ENCODE results near the gene KCNIP3.

Gene KCNIP3

DNA sequence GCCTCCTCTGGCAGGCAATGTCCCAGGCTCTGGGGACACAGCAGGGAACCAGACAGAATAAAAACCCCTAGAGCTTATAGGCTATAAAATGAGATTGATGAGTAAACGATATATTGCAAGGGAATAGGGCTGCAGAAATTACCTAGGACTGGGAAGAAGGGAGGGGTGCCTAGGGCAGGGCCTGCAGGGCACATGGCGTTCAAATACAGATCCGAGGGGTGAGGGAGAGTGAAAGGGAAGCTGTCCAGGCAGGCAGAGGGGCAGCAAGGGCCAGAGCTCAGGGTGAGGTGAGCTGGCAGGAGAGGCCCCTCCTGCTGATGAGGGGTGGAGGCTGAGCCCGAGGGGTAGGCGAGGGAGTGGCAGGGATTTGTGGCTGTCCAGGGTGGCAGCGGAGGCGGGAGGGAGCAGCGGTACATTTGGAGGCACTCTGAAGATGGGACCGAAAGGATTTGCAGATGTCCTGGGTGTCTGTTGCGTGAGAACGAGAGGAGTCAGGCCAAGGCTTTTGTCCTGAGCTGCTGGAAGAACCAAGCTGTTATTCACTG, 33.7 kb downstream of the KCNIP3 start:
- DNase-seq = no peak

DNA sequence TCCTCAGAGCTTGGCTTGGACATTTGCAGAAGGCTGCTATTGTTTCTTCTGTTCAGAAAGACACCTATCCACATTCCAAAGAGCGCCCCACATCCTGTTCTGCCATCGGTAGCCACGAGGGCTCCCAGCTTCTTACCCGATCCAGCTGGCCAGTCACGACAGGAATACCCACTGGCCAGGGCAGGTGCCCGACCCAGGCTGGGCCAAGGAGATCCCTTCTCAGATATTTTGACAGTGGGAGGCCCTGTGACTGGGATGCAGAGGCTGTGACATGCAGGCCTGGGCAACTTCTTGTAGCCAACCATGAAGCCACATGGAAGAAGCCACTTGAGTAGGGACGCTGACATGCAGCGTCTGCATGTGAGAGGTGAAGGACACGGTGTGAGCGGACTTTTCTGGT, 34.5 kb downstream of the KCNIP3 start:
- DNase-seq = no peak

DNA sequence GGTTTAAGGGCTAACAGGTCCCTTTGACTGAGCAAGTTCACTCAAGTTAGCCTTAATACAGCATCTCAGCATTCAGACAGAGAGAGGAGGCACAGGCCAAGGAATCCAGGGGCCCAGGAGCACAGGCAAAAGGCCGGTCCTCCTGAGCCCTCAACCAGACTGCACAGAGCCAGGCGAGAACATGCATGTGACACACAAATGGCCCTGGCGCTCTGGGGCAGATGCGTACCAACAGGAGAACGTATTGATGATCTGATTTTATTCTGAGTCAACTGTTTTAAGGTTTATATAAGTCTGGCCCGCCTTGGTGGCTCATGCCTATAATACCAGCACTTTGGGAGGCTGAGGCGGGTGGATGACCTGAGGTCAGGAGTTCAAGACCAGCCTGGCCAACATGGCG, 34.9 kb downstream of the KCNIP3 start:
- DNase-seq = no peak

DNA sequence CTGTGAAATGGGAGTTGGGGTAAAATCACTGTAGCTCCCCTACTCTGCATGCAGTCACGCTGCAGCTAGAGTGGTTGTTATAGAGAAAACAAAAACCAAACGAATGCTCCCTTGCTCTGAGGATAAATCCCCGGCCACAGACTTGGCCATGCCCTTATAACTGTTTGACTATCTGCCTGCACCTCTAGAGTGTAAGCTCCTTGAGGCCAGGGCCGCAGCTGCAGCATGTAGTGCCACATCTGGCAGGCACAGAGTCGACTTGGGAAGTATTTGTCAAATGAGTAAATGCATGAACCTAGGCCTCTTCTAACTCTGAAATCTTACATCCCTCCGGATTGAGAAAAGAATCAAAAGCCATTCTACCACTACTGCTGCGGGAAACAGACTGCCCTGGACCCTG, 35.9 kb downstream of the KCNIP3 start:
- DNase-seq = no peak

DNA sequence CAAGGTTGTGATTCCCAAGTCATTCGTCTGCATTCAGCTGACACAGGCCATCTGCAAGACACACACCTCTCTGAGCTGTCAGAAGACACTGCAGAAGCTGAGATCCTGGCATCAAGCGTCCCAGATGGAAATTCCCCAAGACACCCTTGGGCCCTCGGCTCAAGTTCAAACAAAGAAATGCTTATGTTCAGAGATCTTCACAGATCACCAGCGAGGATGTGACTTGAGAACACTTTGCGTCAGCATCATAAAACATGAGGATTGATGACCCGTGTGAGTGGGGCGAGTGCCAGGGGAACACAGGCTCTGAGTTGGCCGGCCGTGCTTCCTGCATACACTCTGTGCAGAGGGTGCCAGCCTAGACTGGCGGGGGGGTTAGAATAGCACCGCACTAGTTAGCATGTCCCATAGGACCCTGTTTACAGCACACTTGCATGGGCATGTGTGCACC, 36.8 kb downstream of the KCNIP3 start:
- peak; percentile 84 for DNase-seq

DNA sequence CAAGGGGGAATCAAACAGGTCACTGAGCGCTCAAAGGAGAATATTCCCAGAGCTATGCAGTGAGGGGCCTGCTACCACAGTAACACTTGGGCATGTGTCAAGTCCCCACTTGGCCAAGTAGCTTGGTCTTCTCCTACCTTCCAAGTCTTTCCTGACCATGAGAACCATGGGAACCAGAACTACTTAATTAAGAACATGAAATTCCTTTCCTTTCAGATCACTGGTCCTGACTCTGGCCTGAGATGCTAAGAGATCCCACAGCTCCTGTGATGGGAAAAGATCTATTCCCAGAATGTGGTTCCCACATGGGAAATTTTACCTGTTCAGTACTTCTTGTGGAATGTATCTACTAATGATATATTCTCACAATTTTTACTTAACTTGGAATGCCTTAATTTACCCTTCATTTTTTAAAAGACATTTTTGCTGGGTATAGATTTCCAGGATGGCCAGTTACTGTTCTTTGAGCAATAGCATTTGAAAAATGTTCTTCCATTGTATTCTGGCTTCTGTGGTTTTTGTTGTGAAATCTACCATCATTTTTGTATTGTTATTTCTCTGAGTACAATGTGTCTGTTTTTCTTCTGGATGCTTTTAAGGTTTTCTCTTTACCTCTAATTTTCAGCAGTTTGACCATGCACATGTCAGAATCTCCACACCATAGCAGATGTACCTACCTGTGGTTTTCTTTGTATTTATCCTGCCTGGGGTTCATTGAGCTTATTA, 37.9 kb downstream of the KCNIP3 start:
- no peak for DNase-seq

DNA sequence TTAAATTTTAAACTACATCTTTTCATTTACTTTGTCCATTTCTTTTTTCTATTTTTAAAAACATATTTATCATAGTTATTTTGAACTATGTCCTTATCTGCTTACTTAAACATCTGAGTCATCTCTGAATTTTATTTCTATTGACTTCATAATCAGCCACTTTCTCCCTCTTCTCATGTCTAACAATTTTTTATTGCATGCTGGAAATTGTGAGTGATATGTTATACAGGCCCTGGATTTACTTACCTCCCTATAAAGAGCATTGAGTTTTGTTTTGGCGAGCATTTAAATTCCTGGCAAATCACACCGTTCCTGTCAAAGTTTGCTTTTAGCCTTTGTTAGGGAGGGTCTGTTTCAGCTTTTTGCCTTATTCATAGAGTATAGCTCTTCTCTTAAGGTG, 39.3 kb downstream of the KCNIP3 start:
- DNase-seq = no peak

DNA sequence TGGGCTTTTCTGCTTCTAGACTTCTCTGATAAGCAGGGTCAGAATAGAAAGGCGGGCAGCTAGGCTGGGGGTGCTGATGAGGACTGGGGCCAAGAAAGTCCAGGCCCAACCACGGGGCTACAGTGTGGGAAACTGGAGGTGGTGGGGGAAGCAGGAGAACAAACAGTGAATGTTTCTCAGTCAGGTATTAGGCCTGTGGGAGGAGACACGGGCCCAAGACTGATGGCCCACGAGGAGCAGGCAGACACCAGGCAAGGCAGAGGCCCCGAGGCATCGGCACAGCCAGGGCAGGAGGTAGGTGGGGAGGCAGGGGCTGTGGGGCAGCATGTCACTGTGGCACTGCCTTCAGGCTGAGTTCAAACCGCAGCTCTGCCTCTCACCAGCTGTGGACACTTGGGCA, 40.7 kb downstream of the KCNIP3 start:
- no peak for DNase-seq

DNA sequence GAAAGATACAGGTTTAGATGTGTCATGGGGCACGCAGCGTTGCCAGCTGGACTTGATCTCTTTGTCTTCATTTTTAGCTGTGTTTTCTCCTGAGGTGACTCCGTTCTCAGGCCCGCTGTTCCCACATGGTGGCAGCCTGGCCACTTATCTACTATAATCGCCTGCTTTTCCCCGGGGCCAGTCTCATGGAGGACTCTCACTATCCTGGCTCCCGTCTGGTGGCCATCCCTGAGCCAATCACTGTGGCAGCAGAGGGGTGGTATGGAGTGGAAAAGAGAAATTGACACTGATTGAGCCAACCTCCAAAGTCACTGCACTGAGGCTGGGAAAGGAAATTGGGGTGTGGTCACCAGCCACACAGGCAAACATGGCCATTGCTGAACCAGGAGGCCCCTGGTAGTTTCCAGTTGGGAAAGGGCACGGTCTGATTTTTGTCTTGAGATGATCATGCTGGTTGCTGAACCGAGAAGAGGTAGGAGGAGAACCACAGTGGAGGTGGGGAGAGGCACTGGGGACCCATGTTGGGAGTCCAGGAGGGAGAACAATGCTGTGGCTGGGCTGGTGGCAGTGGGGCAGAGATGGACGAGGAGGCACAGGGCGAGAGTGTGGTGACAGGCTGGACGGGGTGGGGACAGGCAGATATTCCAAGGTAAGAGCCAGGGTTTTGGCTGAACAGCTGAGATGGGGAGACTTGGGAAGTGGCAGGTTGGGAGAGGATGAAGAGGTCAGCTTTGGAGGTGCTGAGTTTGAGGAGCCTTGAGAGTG, 45.6 kb downstream of the KCNIP3 start:
- no peak for DNase-seq

DNA sequence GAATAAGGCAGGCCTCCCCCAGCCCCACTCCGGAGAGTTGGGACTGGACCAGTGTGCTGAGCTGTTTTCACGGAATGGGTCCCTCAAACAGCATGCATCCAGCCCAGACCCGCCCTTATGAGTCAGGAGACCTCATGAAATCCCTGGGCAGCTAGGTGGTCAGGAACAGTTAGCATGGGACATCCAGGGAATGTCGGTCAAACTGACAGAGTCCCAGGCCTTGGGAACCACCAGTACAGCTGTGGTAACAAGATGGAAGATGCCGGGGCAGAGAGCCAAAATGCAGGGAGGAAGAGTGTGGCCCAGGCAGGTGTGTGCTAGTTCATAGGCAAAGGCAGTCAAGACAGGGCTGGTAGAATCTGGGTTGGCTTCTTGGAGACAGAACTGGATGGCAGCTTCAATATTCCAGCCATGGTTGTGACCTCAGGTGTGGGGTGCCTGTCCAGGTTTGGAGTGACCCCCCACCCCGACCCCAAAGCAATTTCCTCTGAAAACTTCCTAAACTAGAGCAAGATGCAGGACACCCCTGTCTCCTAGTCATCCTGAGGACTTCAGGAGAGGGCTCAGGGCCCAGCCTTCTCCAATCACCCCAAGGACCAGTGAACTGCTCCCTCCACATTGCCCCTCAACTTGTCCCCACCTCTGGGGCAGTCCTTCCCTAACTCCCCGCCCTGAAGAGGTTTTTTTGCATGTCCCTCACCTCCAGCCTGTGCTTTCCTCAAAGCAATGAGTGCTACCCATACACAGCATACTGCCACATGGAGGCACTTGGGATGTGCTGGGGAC, 46.5 kb downstream of the KCNIP3 start:
- DNase-seq = no peak

DNA sequence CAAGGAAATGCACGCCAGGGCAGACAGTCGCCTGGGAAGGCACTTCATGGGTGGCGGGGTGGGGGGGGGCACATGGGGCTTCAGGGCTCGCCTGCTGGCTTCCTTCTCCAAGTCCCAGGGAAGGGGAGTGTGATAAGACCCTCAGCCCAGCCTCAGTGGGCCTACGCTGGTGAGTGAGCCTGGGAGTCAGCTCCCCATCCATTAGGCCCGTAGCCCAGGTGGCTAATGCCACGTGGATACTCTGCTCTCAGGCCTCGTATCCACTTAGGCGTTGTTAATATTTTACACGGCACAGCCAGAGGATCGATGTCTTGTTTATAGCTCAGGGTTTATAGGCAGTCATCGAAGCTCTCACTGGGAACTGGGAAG, 47.1 kb downstream of the KCNIP3 start:
- DNase-seq = no peak

DNA sequence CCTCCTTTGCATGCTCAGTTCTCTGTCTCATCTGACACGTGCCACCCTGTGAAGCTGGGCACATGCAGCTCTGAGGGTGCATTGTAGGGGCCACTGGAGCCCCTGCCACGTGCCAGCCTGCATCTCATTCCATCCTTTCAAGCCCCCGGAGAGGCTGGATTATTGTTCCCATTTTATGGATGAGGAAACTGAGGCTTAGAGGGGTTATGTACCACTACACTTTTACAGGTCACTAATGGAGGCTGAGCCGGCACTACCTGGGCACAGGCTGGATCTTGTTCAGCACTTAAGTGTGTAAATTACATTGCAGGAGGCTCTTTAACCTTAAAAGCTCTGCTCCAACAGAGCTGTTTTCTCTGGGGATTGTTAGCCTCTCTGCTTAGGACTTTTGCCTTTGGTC, 47.5 kb downstream of the KCNIP3 start:
- DNase-seq = no peak

DNA sequence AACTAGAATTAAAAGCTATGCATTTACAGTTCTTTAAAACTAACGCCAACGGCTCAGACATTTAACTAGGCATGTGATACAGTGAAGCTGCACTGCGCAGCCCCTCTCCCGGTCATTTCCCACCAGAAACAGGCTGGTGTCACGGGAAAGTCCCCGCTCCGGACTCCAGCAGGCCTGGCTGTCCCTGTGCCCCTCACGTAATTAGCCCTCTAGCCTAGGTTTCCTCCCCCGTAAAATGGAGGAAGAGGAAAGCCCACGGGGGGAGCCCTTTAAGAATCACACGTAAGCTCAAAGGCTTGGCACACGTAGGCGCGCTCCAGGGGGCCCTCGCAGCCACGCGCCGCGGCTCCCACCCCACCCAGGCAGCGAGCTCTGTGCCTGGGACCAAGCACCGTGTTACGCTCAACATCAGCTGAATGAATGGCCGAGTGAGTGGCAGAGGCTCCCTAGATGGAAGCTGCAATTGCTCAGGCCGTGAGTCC, 48.0 kb downstream of the KCNIP3 start:
- DNase-seq = no peak

DNA sequence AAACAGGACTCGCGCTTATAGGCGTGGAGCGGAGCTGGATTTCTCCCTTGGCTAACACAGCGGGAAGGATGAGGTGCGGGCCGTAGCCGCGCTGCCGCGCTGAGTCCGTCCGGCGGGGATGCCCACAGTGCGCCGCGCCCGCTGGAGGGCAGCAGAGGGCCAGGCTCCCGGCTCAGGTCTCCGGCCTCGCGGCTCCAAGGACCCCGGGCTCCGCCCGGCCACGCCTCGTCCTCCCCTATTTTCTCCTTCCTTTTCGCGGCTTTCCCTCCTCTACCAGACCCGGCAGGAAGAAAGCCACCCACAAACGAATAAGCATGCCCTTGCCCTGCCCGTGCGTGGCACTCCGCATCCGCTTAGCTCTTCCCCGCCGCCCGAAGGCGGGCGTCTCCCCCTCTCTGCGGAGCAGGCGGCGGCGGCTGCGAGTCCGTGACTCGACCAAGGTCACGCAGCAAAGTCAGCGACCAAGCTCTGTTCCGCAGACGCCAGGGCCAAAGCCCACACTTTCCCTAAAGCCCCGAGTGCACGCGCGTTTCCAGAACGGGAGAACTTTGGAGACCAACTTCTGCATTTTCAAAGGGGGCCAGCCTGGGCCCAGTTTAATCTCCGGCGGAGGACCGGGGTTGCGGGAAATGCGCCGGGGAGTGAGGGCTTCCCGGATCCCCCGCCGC, 48.5 kb downstream of the KCNIP3 start:
- DNase-seq = peak; percentile 83

DNA sequence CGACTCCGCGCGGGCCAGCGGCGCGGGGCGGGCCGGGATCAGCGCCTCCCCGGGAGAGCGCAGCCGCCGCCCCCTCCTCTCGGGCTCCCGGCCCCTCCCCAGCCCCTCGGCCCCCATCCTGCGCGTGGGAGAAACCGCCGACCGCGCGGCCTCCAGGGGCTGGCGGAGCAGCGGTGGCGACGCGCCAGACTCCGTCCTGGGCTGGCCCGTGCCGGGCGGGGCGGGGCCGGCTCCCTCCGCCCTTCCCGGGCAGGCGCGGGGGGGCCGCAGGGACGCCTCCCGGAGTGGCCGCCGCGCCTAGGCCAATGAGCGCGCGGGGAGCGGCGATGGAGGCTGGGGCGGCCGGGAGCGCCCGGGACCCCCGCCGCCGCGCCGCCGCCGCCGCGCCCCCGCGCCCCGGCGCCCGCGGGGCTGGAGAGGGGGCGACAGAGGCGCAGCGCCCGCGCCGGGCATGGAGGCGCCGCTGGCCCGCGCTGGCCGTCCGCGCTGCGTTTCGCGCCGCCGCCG, 49.1 kb downstream of the KCNIP3 start:
- peak; percentile 53 for DNase-seq

DNA sequence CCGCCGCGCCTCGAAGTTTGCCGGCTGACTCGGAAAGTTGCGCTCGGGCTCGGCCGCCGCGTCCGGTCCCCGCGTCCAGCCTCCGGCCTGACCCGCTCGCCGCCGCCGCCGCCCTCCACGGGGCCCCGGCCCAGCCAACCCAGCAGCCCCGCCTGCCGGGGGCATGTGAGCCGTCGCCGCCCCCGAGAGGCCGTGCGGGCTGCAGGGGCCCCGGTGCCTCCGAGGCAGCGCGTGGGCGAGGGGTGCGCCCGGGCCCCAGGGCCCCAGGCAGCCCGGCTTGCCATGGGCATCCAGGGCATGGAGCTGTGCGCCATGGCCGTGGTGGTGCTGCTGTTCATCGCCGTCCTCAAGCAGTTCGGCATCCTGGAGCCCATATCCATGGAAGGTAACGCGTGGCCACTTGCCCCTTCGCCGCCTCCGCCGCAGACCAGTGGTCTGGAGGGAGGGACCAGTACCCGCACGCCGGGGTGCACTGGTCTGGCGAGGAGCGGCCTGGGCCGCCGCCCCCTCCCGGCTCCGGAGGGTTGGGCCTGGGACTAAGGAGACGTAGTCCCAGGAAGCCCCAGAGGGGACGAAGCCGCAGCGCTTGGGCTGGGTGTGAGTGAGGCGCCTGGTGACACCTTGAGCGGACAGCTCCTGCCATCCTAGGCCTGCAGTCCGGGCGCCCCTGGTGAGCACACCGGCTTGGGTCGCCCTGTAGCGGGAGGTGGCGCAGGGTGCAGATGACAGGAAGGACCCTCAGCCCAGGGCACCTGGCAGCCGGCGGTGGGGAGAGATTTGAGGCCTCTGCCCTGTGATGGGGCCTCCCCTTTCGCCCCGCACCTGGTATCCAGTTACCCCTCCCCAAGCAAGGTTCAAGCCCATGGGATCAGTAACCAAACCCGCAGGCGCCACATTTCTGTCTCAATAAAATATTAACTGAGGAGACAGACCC, 49.9 kb downstream of the KCNIP3 start:
- no peak for DNase-seq

DNA sequence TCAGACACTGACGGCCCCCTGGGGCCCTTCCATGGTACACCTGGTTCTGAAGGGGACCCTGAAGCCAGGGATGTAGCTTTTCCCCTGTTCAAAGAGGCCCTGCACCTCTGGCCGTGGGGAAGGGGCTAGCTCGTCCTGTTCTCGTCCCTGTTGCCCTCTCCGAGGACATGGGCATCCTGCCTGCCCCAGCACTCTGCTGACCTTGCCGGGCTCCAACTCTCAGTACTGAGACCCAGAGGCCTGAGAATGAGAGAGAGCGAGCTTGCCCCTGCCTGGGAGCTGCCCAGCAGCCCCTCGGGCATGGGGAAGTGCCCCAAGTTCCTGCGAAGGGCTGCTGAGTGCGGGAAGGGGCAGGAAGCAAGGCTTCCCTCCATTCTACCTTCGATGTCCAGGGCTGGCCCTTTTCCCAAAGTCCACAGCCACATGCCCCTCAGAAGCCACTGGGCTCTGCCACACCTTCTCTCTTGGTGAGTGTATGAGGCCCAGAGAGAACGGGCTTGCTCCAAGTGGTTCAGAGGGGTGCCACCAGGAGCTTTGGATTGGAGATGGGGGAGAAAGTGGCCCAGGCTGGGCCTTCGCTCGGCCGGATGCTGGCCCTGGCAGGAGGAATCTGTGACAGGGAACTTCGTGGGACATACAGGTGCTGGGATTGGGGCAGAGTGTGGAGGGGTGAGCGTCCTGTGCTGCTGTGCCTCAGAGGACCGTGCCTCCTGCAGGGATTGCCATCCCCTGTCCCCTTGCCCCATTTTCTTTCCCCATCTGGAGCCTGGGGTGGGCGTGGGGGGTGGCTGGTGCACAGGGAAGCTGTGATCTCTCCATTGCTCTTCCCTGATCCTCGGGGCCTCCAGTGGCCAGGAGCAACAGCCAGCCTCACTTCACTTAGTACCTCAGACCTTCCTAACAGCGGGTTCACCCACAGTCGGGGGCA, 50.8 kb downstream of the KCNIP3 start:
- no peak for DNase-seq

DNA sequence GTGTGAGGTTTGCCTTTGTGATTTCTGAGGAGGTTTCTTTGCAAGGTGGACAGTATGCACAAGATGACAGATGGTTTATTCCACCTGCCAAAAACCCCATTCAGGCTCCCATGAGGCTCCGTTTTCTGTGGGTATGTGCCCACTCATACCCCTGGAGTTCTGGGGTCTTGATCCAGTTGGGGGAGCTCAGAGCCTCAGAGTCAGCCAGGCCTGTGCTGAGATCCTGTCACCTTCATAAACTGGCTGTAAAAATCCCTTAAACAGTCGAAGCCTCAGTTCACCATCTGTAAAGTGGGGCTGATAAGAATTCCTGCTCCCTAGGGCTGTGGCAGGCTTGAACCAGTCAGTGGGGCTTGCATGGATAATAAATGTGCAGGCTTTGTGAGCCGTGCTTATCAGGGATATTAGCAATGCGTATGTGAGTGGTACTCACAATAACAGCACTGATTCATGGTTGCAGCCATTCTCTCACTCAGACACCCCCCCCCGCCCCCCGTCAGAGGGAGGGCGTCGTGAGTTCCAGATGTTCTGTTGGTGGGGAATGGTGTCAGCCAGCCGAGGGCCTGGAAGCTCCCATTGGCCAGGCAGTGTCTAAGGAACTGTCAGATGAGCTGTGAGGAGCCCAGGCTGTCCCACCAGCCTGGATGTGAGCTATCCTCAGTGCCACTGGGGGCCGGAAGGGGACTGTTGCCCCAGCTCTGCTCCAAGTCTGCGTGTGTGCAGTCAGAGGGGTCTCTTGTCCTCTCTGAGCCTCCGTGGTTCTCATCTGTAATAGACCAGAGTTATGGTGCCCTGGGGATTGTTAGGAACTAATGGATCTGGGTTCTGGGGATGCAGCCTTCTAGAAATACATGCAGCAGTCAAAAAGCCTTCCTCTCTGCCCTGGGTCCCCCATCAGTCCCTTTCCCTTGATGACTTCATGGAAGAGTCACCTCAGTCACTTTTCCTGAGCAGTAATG, 51.7 kb downstream of the KCNIP3 start:
- DNase-seq = peak; percentile 30
